ENCODE measurements around the gene COL21A1.

- TF ChIP-seq, protein P1, sequence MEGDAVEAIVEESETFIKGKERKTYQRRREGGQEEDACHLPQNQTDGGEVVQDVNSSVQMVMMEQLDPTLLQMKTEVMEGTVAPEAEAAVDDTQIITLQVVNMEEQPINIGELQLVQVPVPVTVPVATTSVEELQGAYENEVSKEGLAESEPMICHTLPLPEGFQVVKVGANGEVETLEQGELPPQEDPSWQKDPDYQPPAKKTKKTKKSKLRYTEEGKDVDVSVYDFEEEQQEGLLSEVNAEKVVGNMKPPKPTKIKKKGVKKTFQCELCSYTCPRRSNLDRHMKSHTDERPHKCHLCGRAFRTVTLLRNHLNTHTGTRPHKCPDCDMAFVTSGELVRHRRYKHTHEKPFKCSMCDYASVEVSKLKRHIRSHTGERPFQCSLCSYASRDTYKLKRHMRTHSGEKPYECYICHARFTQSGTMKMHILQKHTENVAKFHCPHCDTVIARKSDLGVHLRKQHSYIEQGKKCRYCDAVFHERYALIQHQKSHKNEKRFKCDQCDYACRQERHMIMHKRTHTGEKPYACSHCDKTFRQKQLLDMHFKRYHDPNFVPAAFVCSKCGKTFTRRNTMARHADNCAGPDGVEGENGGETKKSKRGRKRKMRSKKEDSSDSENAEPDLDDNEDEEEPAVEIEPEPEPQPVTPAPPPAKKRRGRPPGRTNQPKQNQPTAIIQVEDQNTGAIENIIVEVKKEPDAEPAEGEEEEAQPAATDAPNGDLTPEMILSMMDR (IDR thresholded peaks at IDR 0.05): no peak
- TF ChIP-seq, protein P2, sequence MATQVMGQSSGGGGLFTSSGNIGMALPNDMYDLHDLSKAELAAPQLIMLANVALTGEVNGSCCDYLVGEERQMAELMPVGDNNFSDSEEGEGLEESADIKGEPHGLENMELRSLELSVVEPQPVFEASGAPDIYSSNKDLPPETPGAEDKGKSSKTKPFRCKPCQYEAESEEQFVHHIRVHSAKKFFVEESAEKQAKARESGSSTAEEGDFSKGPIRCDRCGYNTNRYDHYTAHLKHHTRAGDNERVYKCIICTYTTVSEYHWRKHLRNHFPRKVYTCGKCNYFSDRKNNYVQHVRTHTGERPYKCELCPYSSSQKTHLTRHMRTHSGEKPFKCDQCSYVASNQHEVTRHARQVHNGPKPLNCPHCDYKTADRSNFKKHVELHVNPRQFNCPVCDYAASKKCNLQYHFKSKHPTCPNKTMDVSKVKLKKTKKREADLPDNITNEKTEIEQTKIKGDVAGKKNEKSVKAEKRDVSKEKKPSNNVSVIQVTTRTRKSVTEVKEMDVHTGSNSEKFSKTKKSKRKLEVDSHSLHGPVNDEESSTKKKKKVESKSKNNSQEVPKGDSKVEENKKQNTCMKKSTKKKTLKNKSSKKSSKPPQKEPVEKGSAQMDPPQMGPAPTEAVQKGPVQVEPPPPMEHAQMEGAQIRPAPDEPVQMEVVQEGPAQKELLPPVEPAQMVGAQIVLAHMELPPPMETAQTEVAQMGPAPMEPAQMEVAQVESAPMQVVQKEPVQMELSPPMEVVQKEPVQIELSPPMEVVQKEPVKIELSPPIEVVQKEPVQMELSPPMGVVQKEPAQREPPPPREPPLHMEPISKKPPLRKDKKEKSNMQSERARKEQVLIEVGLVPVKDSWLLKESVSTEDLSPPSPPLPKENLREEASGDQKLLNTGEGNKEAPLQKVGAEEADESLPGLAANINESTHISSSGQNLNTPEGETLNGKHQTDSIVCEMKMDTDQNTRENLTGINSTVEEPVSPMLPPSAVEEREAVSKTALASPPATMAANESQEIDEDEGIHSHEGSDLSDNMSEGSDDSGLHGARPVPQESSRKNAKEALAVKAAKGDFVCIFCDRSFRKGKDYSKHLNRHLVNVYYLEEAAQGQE (IDR thresholded peaks at IDR 0.05; ENCODE audit: insufficient read depth in 1 of 2, low read depth in 2 of 2, low read length in 1 of 2): no peak
- TF ChIP-seq TCF7L2 (IDR thresholded peaks at IDR 0.05; ENCODE audit: low read depth, low read length): no peak
Observed at GRCh38 chr6:56027865-56028264, 219.5 kb downstream of the COL21A1 start.

Data from Panc1 (cell line).